Activated CD4-positive, alpha-beta T cell treated with anti-CD3 and anti-CD28 coated beads, Interleukin-2, amount 10 ng/mL, durations not matched to agents 24 days and 14 days (primary cell): ENCODE data around the gene STARD7. TPM values are rescaled to one million over a fixed set of nuclear protein-coding genes. Genes with fewer than 3 reads are reported as not detected.

ENCODE experiments used
- DNase-seq: peaks from one replicate; pipeline ENCODE4 v3.0.0; 2022
- H3K27ac Mint-ChIP-seq: one replicate; pipeline ENCODE4 v1.8.0; 2022; ENCODE audit warnings: mild to moderate bottlenecking, mixed read lengths
- H3K27me3 Mint-ChIP-seq: one replicate; pipeline ENCODE4 v1.8.0; 2022; ENCODE audit warnings: mixed read lengths
- H3K36me3 Mint-ChIP-seq: one replicate; pipeline ENCODE4 v1.8.0; 2022; ENCODE audit warnings: low read depth, mild to moderate bottlenecking, mixed read lengths
- H3K4me1 Mint-ChIP-seq: one replicate; pipeline ENCODE4 v1.8.0; 2021; ENCODE audit warnings: mixed read lengths
- H3K4me3 Mint-ChIP-seq: one replicate; pipeline ENCODE4 v1.8.0; 2022; ENCODE audit warnings: mild to moderate bottlenecking, moderate library complexity, mixed read lengths
- H3K9me3 Mint-ChIP-seq: one replicate; pipeline ENCODE4 v1.8.0; 2021; ENCODE audit warnings: mixed read lengths
- intact Hi-C: fragments of 100-400 bp; cut with micrococcal nuclease; formaldehyde crosslinking; loops from one replicate; pipeline ENCODE4 v1.15.1; 2023
- total RNA-seq: library from RNA; stranded (reverse); gene quantifications from 2 replicates; pipeline ENCODE4 v1.2.3, GENCODE V29; 2022

The STARD7 gene
- total RNA-seq, 1 donor from 2014 or later, result 212 TPM

DNA sequence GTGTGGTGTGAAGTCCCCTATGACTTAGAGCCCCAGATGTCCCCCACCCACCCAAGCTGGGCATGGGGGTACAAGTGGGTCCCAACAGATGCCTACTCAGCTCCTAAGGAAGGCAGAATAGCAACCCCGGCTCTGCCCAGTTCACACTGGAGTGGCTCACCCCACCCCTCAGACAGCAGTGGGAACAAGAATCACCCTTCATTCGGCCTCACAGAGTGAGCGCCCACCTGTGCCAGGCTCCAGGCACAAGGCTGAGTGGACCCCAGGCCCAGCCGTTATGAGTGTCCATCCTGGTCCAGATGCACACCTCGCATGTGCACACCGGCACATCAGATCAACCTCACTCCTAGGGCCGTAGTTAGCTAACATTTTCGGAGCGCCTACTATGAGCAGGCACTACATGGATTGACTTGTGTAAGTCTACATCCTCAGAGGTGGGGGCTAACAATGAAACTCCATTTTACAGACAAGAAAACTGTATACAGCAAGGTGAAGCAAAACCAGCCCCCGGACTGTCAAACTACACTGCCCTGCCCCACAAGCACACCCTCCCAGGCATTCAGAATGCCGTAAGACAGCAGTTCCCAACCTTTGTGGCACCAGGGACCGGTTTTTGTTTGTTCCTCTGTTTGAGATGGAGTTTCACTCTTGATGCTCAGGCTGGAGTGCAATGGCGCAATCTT, 67.5 kb downstream of the STARD7 start:
- peak overlapping the region; percentile 37 for H3K27ac Mint-ChIP-seq
- intact Hi-C loops, result no loop called here

DNA sequence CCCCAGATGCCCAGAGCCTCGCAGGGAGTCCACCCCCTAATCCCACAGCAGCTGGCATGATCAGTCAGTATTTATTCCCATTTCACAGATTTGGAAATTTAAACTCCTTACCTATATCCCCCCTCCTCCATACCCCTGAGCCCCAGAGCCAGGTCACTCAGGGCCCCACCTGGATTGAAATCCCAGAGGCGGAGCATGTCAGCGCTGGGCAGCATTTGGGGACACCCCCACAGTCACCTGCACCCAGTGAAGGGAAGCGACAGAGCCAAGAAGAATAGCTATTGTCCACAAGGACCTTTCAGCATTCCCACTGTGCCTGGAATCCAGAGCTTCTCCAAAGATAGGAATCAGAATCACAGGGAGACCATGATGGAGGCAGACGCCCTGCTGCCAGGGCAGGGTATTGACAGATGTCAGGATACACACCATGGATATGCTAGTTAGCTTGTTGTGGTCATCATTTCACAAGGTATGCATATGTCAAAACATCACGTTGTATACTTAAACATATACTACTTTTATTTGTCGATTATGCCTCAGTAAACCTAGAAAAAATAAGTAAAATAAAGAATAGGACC, 69.4 kb downstream of the STARD7 start:
- Mint-ChIP-seq H3K4me3 (no peak overlapping the region), H3K27me3 (no peaks in the 10 kb centered on the region), H3K9me3 (no peaks in the 10 kb centered on the region), H3K4me1 (peaks cover 24% of the 10 kb centered on the region), H3K27ac (no peak overlapping the region), H3K36me3 (peaks cover 33% of the 10 kb centered on the region)
- DNase-seq, result no peak
- intact Hi-C loops, result no loop called here

More for the DNA sequence above, 67.5 kb downstream of the STARD7 start:
- H3K27me3 Mint-ChIP-seq, result no peaks in the 10 kb centered on the region
- H3K4me1 Mint-ChIP-seq, result peaks cover 28% of the 10 kb centered on the region
- H3K36me3 Mint-ChIP-seq, result peaks cover 38% of the 10 kb centered on the region
- H3K9me3 Mint-ChIP-seq, result no peaks in the 10 kb centered on the region
- DNase-seq, result no peak
- H3K4me3 Mint-ChIP-seq, result peak overlapping the region; percentile 98

- H3K4me3 Mint-ChIP-seq, result no peak within 1 kb of the TSS
- intact Hi-C loops, result loop anchor here (1.0 kb wide), 1 partner anchor 36 kb away; no protein-coding TSS in a partner anchor
- H3K27me3 Mint-ChIP-seq, result no peaks in the 10 kb centered on the region
- H3K9me3 Mint-ChIP-seq, result no peaks in the 10 kb centered on the region
- peak; percentile 88 for DNase-seq
- H3K36me3 Mint-ChIP-seq, result peaks cover 25% of the 10 kb centered on the region
- no peak within 1 kb of the TSS for H3K27ac Mint-ChIP-seq
- peaks cover 24% of the 10 kb centered on the region for H3K4me1 Mint-ChIP-seq
Measured at GRCh38 chr2:96138179-96139145, 70.2 kb downstream of the STARD7 start, which contains the start of gene ASTL. TSS of gene ASTL (minus strand) at chr2:96138502. CDS start at chr2:96138436, 66 bp downstream.

GRCh38 chr2:96137321-96138178, 71.1 kb downstream of the STARD7 start:
- no peaks in the 10 kb centered on the region for H3K27me3 Mint-ChIP-seq
- H3K27ac Mint-ChIP-seq, result no peak overlapping the region
- intact Hi-C loops, result loop anchor here (1.0 kb wide), 1 partner anchor 37 kb away; no protein-coding TSS in a partner anchor

DNA sequence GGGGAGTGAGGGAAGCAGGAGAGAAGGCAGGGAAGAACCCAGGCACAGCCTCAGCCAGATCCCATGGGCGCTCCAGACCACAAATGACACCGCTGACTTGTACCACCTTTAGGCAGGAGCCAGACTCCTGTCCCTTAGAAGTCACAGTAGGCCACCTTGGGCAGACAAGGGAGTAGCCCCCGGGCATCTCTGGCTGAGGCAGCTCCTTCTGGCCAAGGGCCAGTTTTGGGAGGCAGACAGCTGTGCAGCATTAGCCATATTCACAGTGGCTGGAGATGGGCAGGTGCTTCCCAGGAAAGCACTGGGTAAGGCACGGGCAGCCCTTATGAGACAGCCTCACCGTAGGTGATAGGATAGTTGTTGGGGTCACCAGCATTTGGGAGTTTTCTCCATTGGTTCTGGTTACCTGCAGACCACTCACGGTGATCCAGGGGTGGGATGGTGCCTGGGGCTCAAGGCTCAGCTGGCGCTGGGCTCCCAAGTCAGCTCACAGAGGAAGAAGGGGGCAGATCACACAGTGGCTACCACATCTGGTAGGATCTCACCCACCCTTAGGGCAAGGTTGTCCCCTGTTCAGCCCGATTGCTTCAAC, 72.4 kb downstream of the STARD7 start:
- Mint-ChIP-seq H3K36me3 (peaks cover 7% of the 10 kb centered on the region), H3K27me3 (no peaks in the 10 kb centered on the region), H3K27ac (no peak overlapping the region), H3K9me3 (no peaks in the 10 kb centered on the region), H3K4me1 (peaks cover 22% of the 10 kb centered on the region), H3K4me3 (no peak overlapping the region)
- intact Hi-C loops, result no loop called here
- no peak for DNase-seq

More at GRCh38 chr2:96137321-96138178, 71.1 kb downstream of the STARD7 start:
- peaks cover 17% of the 10 kb centered on the region for H3K36me3 Mint-ChIP-seq
- no peak for DNase-seq
- H3K4me3 Mint-ChIP-seq, result no peak overlapping the region
- H3K4me1 Mint-ChIP-seq, result peaks cover 21% of the 10 kb centered on the region
- no peaks in the 10 kb centered on the region for H3K9me3 Mint-ChIP-seq

- no peaks in the 10 kb centered on the region for H3K27me3 Mint-ChIP-seq
- no peak for DNase-seq
- intact Hi-C loops, result no loop called here
- H3K27ac Mint-ChIP-seq, result no peak overlapping the region
- H3K4me1 Mint-ChIP-seq, result peaks cover 22% of the 10 kb centered on the region
- H3K9me3 Mint-ChIP-seq, result no peaks in the 10 kb centered on the region
- H3K4me3 Mint-ChIP-seq, result no peak overlapping the region
- H3K36me3 Mint-ChIP-seq, result peaks cover 3% of the 10 kb centered on the region
Measured at GRCh38 chr2:96135621-96136020, 73.0 kb downstream of the STARD7 start.

- no peak overlapping the region for H3K27ac Mint-ChIP-seq
- H3K27me3 Mint-ChIP-seq, result no peaks in the 10 kb centered on the region
- H3K9me3 Mint-ChIP-seq, result no peaks in the 10 kb centered on the region
- peaks cover 3% of the 10 kb centered on the region for H3K36me3 Mint-ChIP-seq
- DNase-seq, result no peak
- H3K4me3 Mint-ChIP-seq, result no peak overlapping the region
- H3K4me1 Mint-ChIP-seq, result peaks cover 24% of the 10 kb centered on the region
- intact Hi-C loops, result no loop called here
Measured at GRCh38 chr2:96135171-96135570, 73.5 kb downstream of the STARD7 start.

Other genes with a start within 250 kb of the STARD7 start
- 55.6 and 59.7 TPM in 2 replicates for gene ANKRD36C, start 217.0 kb downstream of the STARD7 start, total RNA-seq
- gene GPAT2, start 173.9 kb downstream of the STARD7 start, total RNA-seq, result 20.4 and 22.6 TPM in 2 replicates
- gene ADRA2B, start 92.3 kb downstream of the STARD7 start, total RNA-seq, result 0.21 TPM in 2 replicates
- gene ASTL, start 70.3 kb downstream of the STARD7 start, total RNA-seq, result 2.4 and 3.4 TPM in 2 replicates
- gene DUSP2, start 63.4 kb downstream of the STARD7 start, total RNA-seq, result 436 and 445 TPM in 2 replicates
- gene TMEM127, start 57.2 kb upstream of the STARD7 start, total RNA-seq, result 31.6 and 33.1 TPM in 2 replicates
- gene CIAO1, start 57.4 kb upstream of the STARD7 start, total RNA-seq, result 105 and 110 TPM in 2 replicates
- 197 and 203 TPM in 2 replicates for gene SNRNP200, start 96.7 kb upstream of the STARD7 start, total RNA-seq
- 51.4 and 53.9 TPM in 2 replicates for gene ITPRIPL1, start 116.5 kb upstream of the STARD7 start, total RNA-seq
- gene NCAPH, start 126.9 kb upstream of the STARD7 start, total RNA-seq, result 59.0 and 62.2 TPM in 2 replicates